Brain microvascular endothelial cell (primary cell): ENCODE results near the gene C1D.
"Not testable (repeated sequence)": the region's sequence is repeated elsewhere in the genome, so short reads cannot be mapped to it uniquely, and the experiment has no call there.

Experiments used
- DNase-seq: peaks from one replicate; pipeline ENCODE4 v3.0.0-alpha.2; 2020
- H3K27ac ChIP-seq: fragments of 250-450 bp; sonication (Bioruptor Pico); 2 replicates; pipeline ENCODE4 v1.5.1; 2020; ENCODE audit warnings: mild to moderate bottlenecking, moderate library complexity
- H3K27me3 ChIP-seq: fragments of 250-450 bp; sonication (Bioruptor Pico); replicated peaks from 2 replicates; pipeline ENCODE4 v1.5.1; 2020; ENCODE audit warnings: mild to moderate bottlenecking
- H3K36me3 ChIP-seq: fragments of 250-450 bp; sonication (Bioruptor Pico); replicated peaks from 2 replicates; pipeline ENCODE4 v1.5.1; 2020; ENCODE audit warnings: mild to moderate bottlenecking
- H3K4me3 ChIP-seq: 2 replicates; pipeline ENCODE4 v1.5.1; 2011; ENCODE audit warnings: low read depth, mild to moderate bottlenecking, control low read depth, low read length, moderate library complexity
- in situ Hi-C: cut with HindIII; loops from 2 replicates; pipeline ENCODE4 v1.10.0; 2017; ENCODE audit warnings: low sequenced_read_pairs, low pct_ligation_motif_present
- TF ChIP-seq, protein P1 (sequence below): IDR thresholded peaks from 2 replicates; pipeline ENCODE4 v1.5.1; 2011; ENCODE audit warnings: low read depth, mild to moderate bottlenecking, moderate library complexity, low read length, control low read depth, inconsistent platforms; ENCODE audit errors: missing control alignments

The C1D gene

GRCh38 chr2:67997528-67997900, 65.3 kb downstream of the C1D start:
- TF ChIP-seq, protein P1, sequence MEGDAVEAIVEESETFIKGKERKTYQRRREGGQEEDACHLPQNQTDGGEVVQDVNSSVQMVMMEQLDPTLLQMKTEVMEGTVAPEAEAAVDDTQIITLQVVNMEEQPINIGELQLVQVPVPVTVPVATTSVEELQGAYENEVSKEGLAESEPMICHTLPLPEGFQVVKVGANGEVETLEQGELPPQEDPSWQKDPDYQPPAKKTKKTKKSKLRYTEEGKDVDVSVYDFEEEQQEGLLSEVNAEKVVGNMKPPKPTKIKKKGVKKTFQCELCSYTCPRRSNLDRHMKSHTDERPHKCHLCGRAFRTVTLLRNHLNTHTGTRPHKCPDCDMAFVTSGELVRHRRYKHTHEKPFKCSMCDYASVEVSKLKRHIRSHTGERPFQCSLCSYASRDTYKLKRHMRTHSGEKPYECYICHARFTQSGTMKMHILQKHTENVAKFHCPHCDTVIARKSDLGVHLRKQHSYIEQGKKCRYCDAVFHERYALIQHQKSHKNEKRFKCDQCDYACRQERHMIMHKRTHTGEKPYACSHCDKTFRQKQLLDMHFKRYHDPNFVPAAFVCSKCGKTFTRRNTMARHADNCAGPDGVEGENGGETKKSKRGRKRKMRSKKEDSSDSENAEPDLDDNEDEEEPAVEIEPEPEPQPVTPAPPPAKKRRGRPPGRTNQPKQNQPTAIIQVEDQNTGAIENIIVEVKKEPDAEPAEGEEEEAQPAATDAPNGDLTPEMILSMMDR = no peak
- Histone ChIP-seq H3K27me3 (no peaks in the 10 kb centered on the region), H3K4me3 (no peak overlapping the region), H3K36me3 (no peaks in the 10 kb centered on the region), H3K27ac (no peak overlapping the region)
- peak; percentile 33 for DNase-seq
- in situ Hi-C loops = no loop called here

DNA sequence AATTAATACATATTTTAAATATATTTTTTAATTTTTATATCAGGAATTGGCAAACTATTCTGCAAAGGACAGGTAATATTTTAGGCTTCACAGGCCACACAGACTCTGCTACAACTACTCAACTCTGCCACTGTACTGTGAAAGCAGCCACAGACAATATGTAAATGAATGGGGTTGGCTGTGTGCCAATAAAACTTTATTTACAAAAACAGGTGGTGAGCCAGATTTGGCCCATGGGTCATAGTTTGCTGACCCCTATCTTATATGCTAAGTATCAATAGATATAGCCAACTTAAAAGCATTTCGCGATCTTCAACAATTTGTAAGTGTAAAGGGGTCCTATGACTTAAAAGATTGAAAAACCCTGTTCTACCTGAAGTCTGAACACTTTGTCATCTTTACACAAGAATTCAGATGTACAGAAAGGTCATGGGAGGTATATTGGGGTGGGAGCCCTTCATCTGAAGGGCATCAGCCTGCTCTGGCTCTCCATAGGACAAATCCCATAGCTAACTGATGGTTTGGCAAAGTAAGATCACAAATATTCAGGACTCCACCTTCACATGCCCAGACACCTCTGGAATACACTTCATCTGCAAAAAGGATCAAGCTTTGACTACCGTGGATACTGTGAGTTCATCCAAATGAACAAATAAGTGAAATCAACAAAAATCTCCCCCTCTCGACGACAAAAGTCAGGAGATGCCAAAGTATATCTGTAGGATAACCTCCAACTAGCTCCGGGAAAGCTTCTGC, 65.9 kb downstream of the C1D start:
- Histone ChIP-seq H3K27me3 (no peaks in the 10 kb centered on the region), H3K36me3 (no peaks in the 10 kb centered on the region), H3K4me3 (no peak overlapping the region), H3K27ac (no peak overlapping the region)
- in situ Hi-C loops = no loop called here
- DNase-seq = no peak
- TF ChIP-seq, protein P1 = no peak

DNA sequence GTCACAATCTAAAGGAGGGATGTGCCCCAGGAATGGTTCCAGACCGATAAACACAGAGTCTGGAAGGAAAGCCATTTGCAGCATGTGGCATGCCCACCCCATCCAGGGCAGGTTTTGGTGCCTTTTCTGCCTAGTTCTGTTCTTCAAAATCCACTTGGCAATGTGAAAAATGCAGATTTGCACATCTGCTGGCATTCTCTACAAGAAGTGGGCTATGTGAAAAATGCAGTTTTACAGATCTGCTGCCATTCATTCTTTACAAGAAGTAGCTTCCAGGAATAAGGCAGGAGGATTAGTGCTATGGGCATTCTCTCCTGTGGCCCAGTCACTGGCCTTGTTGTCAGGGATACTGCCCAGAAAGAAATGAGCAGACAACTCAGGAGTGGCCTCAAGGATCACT, 68.1 kb downstream of the C1D start:
- Histone ChIP-seq H3K36me3 (no peaks in the 10 kb centered on the region), H3K27ac (no peak overlapping the region)
- in situ Hi-C loops = no loop called here

GRCh38 chr2:67994069-67994468, 68.7 kb downstream of the C1D start:
- DNase-seq, H3K4me3 ChIP-seq, H3K36me3 ChIP-seq, in situ Hi-C loops, H3K27me3 ChIP-seq, H3K27ac ChIP-seq: not testable (repeated sequence)

More for the DNA sequence above, 68.1 kb downstream of the C1D start:
- Histone ChIP-seq H3K4me3 (no peak overlapping the region), H3K27me3 (no peaks in the 10 kb centered on the region)
- DNase-seq = no peak
- TF ChIP-seq, protein P1 = no peak

DNA sequence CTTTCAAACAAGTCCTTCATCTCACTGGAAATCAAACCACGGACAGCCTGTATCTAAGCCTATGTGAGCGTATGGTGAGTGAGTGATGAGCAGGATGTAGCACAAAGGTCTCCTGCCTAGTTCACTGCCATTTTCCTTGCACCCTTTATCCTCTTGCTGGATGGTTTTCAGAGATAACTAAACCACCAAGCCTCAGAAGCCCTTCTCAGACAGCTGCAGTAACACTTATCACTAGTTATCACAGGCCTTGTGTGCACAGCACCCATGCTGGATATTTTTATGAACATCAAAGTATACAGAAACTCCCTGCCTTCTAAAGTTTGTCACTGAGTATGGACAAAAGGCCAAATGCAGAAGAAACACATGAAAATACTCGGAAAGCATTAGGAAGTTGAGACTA, 69.5 kb downstream of the C1D start:
- Histone ChIP-seq H3K4me3 (no peak overlapping the region), H3K36me3 (no peaks in the 10 kb centered on the region), H3K27me3 (no peaks in the 10 kb centered on the region), H3K27ac (no peak overlapping the region)
- in situ Hi-C loops = no loop called here
- TF ChIP-seq, protein P1 = no peak
- DNase-seq = no peak

GRCh38 chr2:67991456-67991855, 71.3 kb downstream of the C1D start:
- Histone ChIP-seq H3K27me3 (no peaks in the 10 kb centered on the region), H3K36me3 (no peaks in the 10 kb centered on the region), H3K27ac (no peak overlapping the region), H3K4me3 (no peak overlapping the region)
- in situ Hi-C loops = no loop called here
- TF ChIP-seq, protein P1 = no peak
- no peak for DNase-seq
